ENCODE measurements around the gene IKZF2.

Gene IKZF2

GRCh38 chr2:213101692-213102460 is 49.5 kb downstream of the IKZF2 start:
- DNase-seq (ENCODE audit: low read depth) = no peak
- H3K4me3 ChIP-seq (ENCODE audit: low read length) = no peak overlapping the region
- no peak for TF ChIP-seq CTCF (conservative IDR thresholded peaks at IDR 0.05; ENCODE audit: low read length)

- TF ChIP-seq CTCF (conservative IDR thresholded peaks at IDR 0.05; ENCODE audit: low read length) = no peak
- no peak for DNase-seq (ENCODE audit: low read depth)
- no peak overlapping the region for H3K4me3 ChIP-seq (ENCODE audit: low read length)
These were observed 50.3 kb downstream of the IKZF2 start for GRCh38 chr2:213101109-213101508.

GRCh38 chr2:213098612-213099011 is 52.8 kb downstream of the IKZF2 start:
- no peak for DNase-seq (ENCODE audit: low read depth)
- H3K4me3 ChIP-seq (ENCODE audit: low read length) = no peak overlapping the region
- TF ChIP-seq CTCF (conservative IDR thresholded peaks at IDR 0.05; ENCODE audit: low read length) = no peak

- no peak overlapping the region for H3K4me3 ChIP-seq (ENCODE audit: low read length)
- no peak for TF ChIP-seq CTCF (conservative IDR thresholded peaks at IDR 0.05; ENCODE audit: low read length)
- DNase-seq (ENCODE audit: low read depth) = no peak
These were observed 59.6 kb downstream of the IKZF2 start for GRCh38 chr2:213091765-213092164.

GRCh38 chr2:213090772-213091171 is 60.6 kb downstream of the IKZF2 start:
- DNase-seq (ENCODE audit: low read depth) = no peak
- no peak for TF ChIP-seq CTCF (conservative IDR thresholded peaks at IDR 0.05; ENCODE audit: low read length)
- H3K4me3 ChIP-seq (ENCODE audit: low read length) = no peak overlapping the region

- H3K4me3 ChIP-seq (ENCODE audit: low read length) = no peak overlapping the region
- no peak for TF ChIP-seq CTCF (conservative IDR thresholded peaks at IDR 0.05; ENCODE audit: low read length)
- DNase-seq (ENCODE audit: low read depth) = peak; percentile 66
These were observed 62.0 kb downstream of the IKZF2 start for GRCh38 chr2:213089438-213089837.

GRCh38 chr2:213087040-213087439 is 64.4 kb downstream of the IKZF2 start:
- DNase-seq (ENCODE audit: low read depth) = no peak
- no peak for TF ChIP-seq CTCF (conservative IDR thresholded peaks at IDR 0.05; ENCODE audit: low read length)
- no peak overlapping the region for H3K4me3 ChIP-seq (ENCODE audit: low read length)

All from AG10803 (cell line).